NB4 (cell line): ENCODE results near the gene GAS7.

Experiments
- MYC ChIP-seq: IDR thresholded peaks from 2 replicates; pipeline ENCODE4 v1.6.1; 2011; ENCODE audit warnings: low read depth, low read length
- POLR2A ChIP-seq: IDR thresholded peaks from 2 replicates; pipeline ENCODE4 v1.6.1; 2011; ENCODE audit warnings: mild to moderate bottlenecking; ENCODE audit not compliant: insufficient read length; ENCODE audit errors: extremely low read depth
- TF ChIP-seq, protein P1 (sequence below): IDR thresholded peaks from one replicate; pipeline ENCODE4 v1.5.1; 2012; ENCODE audit warnings: low read depth, low read length
- TF ChIP-seq, protein P2 (sequence below): IDR thresholded peaks from 2 replicates; pipeline ENCODE4 v1.6.1; 2011; ENCODE audit warnings: low read depth, low read length

DNA sequence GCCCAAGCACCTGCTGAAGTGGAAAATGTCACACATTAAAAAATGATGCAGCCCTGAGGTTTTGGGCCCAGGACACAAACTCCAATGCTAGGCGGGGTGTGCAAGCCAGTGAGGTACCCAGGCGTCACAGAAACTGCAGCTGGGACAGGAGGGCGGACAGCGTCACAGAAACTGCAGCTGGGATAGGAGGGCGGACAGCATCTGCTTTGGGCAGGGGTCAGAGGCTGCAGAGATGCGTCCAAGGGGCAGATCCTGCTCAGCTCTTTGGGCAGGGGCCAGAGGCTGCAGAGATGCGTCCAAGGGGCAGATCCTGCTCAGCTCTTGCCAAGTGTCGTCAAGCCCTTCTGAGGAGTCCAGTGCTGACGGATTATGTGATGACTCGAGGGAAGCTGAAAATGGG, 249.5 kb downstream of the GAS7 start:
- TF ChIP-seq, protein P1, sequence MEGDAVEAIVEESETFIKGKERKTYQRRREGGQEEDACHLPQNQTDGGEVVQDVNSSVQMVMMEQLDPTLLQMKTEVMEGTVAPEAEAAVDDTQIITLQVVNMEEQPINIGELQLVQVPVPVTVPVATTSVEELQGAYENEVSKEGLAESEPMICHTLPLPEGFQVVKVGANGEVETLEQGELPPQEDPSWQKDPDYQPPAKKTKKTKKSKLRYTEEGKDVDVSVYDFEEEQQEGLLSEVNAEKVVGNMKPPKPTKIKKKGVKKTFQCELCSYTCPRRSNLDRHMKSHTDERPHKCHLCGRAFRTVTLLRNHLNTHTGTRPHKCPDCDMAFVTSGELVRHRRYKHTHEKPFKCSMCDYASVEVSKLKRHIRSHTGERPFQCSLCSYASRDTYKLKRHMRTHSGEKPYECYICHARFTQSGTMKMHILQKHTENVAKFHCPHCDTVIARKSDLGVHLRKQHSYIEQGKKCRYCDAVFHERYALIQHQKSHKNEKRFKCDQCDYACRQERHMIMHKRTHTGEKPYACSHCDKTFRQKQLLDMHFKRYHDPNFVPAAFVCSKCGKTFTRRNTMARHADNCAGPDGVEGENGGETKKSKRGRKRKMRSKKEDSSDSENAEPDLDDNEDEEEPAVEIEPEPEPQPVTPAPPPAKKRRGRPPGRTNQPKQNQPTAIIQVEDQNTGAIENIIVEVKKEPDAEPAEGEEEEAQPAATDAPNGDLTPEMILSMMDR: no peak
- TF ChIP-seq POLR2A (no peak), MYC (no peak)
- TF ChIP-seq, protein P2, sequence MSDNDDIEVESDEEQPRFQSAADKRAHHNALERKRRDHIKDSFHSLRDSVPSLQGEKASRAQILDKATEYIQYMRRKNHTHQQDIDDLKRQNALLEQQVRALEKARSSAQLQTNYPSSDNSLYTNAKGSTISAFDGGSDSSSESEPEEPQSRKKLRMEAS: no peak
